ENCODE data around the gene BHLHE40. TPM values are rescaled to one million over a fixed set of nuclear protein-coding genes. Genes with fewer than 3 reads are reported as not detected.
A peak's percentile ranks its signal among the peaks of the same experiment; 100 is the strongest.

Gene BHLHE40
- total and polyA plus RNA-seq, 2 of the 13 experiments (the other 11 are each of a cell fraction or from before 2014, with no cell fraction given), result 1.8 to 51.0 TPM

DNA sequence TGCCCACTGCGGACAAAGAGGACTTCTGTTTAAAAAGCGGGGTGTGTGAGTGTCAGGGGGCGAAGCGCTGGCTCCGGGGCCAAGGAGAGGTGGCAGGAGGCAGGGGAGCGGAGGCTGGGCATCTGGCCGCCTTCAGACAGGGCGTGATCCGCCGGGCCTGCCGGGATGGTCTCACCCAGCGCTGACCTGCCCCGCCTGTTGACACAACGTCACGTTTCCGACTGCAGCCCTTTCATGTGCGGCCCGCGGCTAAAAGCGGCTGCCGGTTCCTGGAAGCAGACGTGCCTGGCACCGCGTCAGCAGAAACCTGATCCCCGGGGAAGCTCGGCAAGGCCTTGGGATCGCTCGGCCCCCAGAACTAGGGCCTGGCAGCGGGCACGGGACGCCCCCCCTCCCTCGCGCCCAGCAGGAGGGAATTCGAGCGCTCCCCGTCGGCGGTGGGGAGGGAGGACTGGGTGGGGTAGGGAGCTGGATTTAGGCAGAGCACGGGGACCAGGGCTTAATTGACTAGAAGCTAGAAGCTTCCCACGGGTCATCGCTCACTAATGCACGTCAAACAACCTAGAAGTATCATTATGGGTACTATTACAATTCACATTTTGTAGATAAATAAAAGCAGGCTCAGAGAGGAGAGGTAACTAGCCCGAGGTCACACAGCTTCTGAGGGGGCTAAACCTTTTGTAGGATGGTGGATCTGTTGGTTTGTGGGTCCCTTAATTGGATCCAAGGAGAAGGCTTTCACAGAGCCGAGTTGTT is 7.7 kb downstream of the BHLHE40 start (continued):
- TF ChIP-seq, protein P1, sequence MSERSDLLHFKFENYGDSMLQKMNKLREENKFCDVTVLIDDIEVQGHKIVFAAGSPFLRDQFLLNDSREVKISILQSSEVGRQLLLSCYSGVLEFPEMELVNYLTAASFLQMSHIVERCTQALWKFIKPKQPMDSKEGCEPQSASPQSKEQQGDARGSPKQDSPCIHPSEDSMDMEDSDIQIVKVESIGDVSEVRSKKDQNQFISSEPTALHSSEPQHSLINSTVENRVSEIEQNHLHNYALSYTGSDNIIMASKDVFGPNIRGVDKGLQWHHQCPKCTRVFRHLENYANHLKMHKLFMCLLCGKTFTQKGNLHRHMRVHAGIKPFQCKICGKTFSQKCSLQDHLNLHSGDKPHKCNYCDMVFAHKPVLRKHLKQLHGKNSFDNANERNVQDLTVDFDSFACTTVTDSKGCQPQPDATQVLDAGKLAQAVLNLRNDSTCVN (CRISPR knock-in tag; IDR thresholded peaks at IDR 0.05; ENCODE audit: borderline replicate concordance), result peak; percentile 90
- TF ChIP-seq, protein P2, sequence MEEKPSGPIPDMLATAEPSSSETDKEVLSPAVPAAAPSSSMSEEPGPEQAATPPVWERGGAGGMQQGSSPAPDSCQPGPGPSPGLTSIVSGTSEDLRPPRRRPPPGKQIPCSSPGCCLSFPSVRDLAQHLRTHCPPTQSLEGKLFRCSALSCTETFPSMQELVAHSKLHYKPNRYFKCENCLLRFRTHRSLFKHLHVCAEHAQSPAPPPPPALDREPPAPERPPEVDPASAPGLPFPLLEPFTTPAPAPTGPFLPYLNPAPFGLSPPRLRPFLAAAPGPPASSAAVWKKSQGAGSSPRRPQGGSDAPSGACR (CRISPR knock-in tag; IDR thresholded peaks at IDR 0.05), result peak; percentile 98
- TF ChIP-seq ZNF12 (CRISPR knock-in tag; IDR thresholded peaks at IDR 0.05) (peak; percentile 83), ZNF20 (CRISPR knock-in tag; IDR thresholded peaks at IDR 0.05) (no peak), CCAR2 (optimal IDR thresholded peaks at IDR 0.05; ENCODE audit: low read depth, low read length) (no peak), ZFYVE20 (CRISPR knock-in tag; IDR thresholded peaks at IDR 0.05; ENCODE audit: borderline replicate concordance, low read depth) (no peak), ZNF501 (CRISPR knock-in tag; IDR thresholded peaks at IDR 0.05) (peak; percentile 99), MTF2 (CRISPR knock-in tag; IDR thresholded peaks at IDR 0.05; ENCODE audit: borderline replicate concordance) (peak; percentile 71; the same call in 1 of the 2 replicates), MED1 (CRISPR knock-in tag; IDR thresholded peaks at IDR 0.05) (peak; percentile 100), ZNF468 (CRISPR knock-in tag; IDR thresholded peaks at IDR 0.05) (no peak), ZFP82 (CRISPR knock-in tag; IDR thresholded peaks at IDR 0.05; ENCODE audit: borderline replicate concordance) (peak; percentile 99), ZNF33A (CRISPR knock-in tag; IDR thresholded peaks at IDR 0.05; ENCODE audit: borderline replicate concordance) (peak; percentile 88; the same call in 1 of the 2 replicates)
- TF ChIP-seq, protein P3, sequence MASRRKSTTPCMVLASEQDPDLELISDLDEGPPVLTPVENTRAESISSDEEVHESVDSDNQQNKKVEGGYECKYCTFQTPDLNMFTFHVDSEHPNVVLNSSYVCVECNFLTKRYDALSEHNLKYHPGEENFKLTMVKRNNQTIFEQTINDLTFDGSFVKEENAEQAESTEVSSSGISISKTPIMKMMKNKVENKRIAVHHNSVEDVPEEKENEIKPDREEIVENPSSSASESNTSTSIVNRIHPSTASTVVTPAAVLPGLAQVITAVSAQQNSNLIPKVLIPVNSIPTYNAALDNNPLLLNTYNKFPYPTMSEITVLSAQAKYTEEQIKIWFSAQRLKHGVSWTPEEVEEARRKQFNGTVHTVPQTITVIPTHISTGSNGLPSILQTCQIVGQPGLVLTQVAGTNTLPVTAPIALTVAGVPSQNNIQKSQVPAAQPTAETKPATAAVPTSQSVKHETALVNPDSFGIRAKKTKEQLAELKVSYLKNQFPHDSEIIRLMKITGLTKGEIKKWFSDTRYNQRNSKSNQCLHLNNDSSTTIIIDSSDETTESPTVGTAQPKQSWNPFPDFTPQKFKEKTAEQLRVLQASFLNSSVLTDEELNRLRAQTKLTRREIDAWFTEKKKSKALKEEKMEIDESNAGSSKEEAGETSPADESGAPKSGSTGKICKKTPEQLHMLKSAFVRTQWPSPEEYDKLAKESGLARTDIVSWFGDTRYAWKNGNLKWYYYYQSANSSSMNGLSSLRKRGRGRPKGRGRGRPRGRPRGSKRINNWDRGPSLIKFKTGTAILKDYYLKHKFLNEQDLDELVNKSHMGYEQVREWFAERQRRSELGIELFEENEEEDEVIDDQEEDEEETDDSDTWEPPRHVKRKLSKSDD (CRISPR knock-in tag; IDR thresholded peaks at IDR 0.05; ENCODE audit: low read depth), result peak; percentile 93
- TF ChIP-seq, protein P4, sequence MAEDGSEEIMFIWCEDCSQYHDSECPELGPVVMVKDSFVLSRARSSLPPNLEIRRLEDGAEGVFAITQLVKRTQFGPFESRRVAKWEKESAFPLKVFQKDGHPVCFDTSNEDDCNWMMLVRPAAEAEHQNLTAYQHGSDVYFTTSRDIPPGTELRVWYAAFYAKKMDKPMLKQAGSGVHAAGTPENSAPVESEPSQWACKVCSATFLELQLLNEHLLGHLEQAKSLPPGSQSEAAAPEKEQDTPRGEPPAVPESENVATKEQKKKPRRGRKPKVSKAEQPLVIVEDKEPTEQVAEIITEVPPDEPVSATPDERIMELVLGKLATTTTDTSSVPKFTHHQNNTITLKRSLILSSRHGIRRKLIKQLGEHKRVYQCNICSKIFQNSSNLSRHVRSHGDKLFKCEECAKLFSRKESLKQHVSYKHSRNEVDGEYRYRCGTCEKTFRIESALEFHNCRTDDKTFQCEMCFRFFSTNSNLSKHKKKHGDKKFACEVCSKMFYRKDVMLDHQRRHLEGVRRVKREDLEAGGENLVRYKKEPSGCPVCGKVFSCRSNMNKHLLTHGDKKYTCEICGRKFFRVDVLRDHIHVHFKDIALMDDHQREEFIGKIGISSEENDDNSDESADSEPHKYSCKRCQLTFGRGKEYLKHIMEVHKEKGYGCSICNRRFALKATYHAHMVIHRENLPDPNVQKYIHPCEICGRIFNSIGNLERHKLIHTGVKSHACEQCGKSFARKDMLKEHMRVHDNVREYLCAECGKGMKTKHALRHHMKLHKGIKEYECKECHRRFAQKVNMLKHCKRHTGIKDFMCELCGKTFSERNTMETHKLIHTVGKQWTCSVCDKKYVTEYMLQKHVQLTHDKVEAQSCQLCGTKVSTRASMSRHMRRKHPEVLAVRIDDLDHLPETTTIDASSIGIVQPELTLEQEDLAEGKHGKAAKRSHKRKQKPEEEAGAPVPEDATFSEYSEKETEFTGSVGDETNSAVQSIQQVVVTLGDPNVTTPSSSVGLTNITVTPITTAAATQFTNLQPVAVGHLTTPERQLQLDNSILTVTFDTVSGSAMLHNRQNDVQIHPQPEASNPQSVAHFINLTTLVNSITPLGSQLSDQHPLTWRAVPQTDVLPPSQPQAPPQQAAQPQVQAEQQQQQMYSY (CRISPR knock-in tag; IDR thresholded peaks at IDR 0.05), result no peak
- TF ChIP-seq, protein P5, sequence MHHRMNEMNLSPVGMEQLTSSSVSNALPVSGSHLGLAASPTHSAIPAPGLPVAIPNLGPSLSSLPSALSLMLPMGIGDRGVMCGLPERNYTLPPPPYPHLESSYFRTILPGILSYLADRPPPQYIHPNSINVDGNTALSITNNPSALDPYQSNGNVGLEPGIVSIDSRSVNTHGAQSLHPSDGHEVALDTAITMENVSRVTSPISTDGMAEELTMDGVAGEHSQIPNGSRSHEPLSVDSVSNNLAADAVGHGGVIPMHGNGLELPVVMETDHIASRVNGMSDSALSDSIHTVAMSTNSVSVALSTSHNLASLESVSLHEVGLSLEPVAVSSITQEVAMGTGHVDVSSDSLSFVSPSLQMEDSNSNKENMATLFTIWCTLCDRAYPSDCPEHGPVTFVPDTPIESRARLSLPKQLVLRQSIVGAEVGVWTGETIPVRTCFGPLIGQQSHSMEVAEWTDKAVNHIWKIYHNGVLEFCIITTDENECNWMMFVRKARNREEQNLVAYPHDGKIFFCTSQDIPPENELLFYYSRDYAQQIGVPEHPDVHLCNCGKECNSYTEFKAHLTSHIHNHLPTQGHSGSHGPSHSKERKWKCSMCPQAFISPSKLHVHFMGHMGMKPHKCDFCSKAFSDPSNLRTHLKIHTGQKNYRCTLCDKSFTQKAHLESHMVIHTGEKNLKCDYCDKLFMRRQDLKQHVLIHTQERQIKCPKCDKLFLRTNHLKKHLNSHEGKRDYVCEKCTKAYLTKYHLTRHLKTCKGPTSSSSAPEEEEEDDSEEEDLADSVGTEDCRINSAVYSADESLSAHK (CRISPR knock-in tag; IDR thresholded peaks at IDR 0.05; ENCODE audit: borderline replicate concordance), result no peak
